GM12878 (cell line): Measurements from ENCODE around the gene MYOZ2. TPM values are rescaled to one million over a fixed set of nuclear protein-coding genes. Genes with fewer than 3 reads are reported as not detected.

Experiments used
- ATAC-seq: fragments of 200-7000 bp; cut with Tn5 transposase; 3 replicates; pipeline ENCODE4 v1.9.1; 2020; ENCODE audit warnings: mild to moderate bottlenecking, moderate library complexity
- BruUV-seq: library from RNA; stranded (reverse); fragments of 400-500 nt; replicated peaks from 2 replicates; lab custom pipeline; 2021; lab: Mats Ljungman, UMichigan
- CTCF ChIA-PET: fragments of 300-600 bp; sonication (Branson Sonifier 250); formaldehyde crosslinking; extraction: SDS; loops from one replicate; lab custom pipeline; 2021; ENCODE audit warnings: inconsistent platforms; lab: Yijun Ruan, JAX
- POLR2A ChIA-PET: fragments of 350-600 bp; formaldehyde crosslinking; extraction: SDS; loops from one replicate; lab custom pipeline; 2021; ENCODE audit warnings: inconsistent platforms; lab: Charles Lee
- RAD21 ChIA-PET: fragments of 300-600 bp; sonication (Branson Sonifier 250); formaldehyde crosslinking; loops from one replicate; lab custom pipeline; 2023; ENCODE audit warnings: antibody characterized with exemption; ENCODE audit not compliant: unreplicated experiment; lab: Charles Lee
- SMC1A ChIA-PET: fragments of 300-600 bp; sonication (Branson Sonifier 250); formaldehyde crosslinking; loops from one replicate; lab custom pipeline; 2023; ENCODE audit not compliant: unreplicated experiment, uncharacterized antibody; lab: Charles Lee
- DNase-seq: peaks from one replicate; pipeline ENCODE4 v3.0.0-alpha.2; 2011; ENCODE audit warnings: low read depth, low spot score
- FAIRE-seq: peaks from 3 replicates; lab custom pipeline; 2011; peaks lifted over from hg19 to GRCh38; lab: Jason Lieb, UNC
- H2AFZ ChIP-seq: 2 replicates; pipeline ENCODE4 v1.6.0; 2011; ENCODE audit warnings: low read depth, low read length, control low read depth; ENCODE audit not compliant: control insufficient read depth
- H3K27ac ChIP-seq: 2 replicates; pipeline ENCODE4 v1.5.1; 2011; ENCODE audit warnings: control low read depth; ENCODE audit not compliant: control insufficient read depth, insufficient read depth
- H3K27me3 ChIP-seq, 2 experiments: replicated peaks in 1 of 2; 2 replicates each; pipeline versions ENCODE4 v1.6.0 to v1.6.1; 2011; ENCODE audit warnings: low read length in 1 of 2; ENCODE audit not compliant: control insufficient read depth in 2 of 2, insufficient read depth in 2 of 2
- H3K36me3 ChIP-seq, 2 experiments: 2 replicates each; pipeline ENCODE4 v1.5.1; 2011; ENCODE audit warnings: low read length in 1 of 2; ENCODE audit not compliant: control insufficient read depth in 2 of 2, insufficient read depth in 2 of 2
- H3K4me1 ChIP-seq: 2 replicates; pipeline ENCODE4 v1.6.1; 2011; ENCODE audit warnings: mild to moderate bottlenecking, low read length, moderate library complexity, mixed read lengths; ENCODE audit not compliant: control insufficient read depth, insufficient read depth
- H3K4me2 ChIP-seq: 2 replicates; pipeline ENCODE4 v1.6.0; 2011; ENCODE audit warnings: control low read depth; ENCODE audit not compliant: control insufficient read depth, insufficient read depth
- H3K4me3 ChIP-seq: fragments of 200-600 bp; sonication (generic); 2 replicates; pipeline ENCODE4 v1.5.1; 2016
- H3K79me2 ChIP-seq: 2 replicates; pipeline ENCODE4 v1.6.0; 2011; ENCODE audit warnings: low read length; ENCODE audit not compliant: control insufficient read depth, insufficient read depth
- H3K9ac ChIP-seq: 2 replicates; pipeline ENCODE4 v1.8.0; 2011; ENCODE audit warnings: low read length, control low read depth, mixed read lengths; ENCODE audit not compliant: control insufficient read depth, insufficient read depth
- H3K9me3 ChIP-seq: replicated peaks from 3 replicates; pipeline ENCODE4 v1.5.1; 2011; ENCODE audit warnings: mild to moderate bottlenecking, low read length; ENCODE audit not compliant: control insufficient read depth, insufficient read depth
- H4K20me1 ChIP-seq: 2 replicates; pipeline ENCODE4 v1.6.0; 2011; ENCODE audit not compliant: control insufficient read depth, insufficient read depth
- BCLAF1 ChIP-seq: fragments of 450-650 bp; IDR thresholded peaks from 2 replicates; pipeline ENCODE4 v1.6.1; 2017; ENCODE audit warnings: antibody characterized with exemption, mild to moderate bottlenecking, moderate library complexity
- HDAC2 ChIP-seq: fragments of 200-600 bp; sonication (generic); IDR thresholded peaks from 2 replicates; pipeline ENCODE4 v1.6.1; 2017
- HDGF ChIP-seq: fragments of 450-650 bp; IDR thresholded peaks from 2 replicates; pipeline ENCODE4 v1.6.1; 2016; ENCODE audit warnings: antibody characterized with exemption
- HSF1 ChIP-seq: fragments of 150-350 bp; IDR thresholded peaks from 2 replicates; pipeline ENCODE4 v1.6.1; 2014; ENCODE audit warnings: mild to moderate bottlenecking, low read depth, low read length
- IRF3 ChIP-seq: fragments of 450-650 bp; IDR thresholded peaks from 2 replicates; pipeline ENCODE4 v1.6.1; 2014; ENCODE audit warnings: mild to moderate bottlenecking
- LARP7 ChIP-seq: fragments of 450-650 bp; IDR thresholded peaks from 2 replicates; pipeline ENCODE4 v1.6.1; 2017; ENCODE audit warnings: mild to moderate bottlenecking
- POLR2A ChIP-seq: IDR thresholded peaks from 2 replicates; pipeline ENCODE4 v1.6.1; 2011; ENCODE audit warnings: low read depth, mild to moderate bottlenecking, low read length
- PRDM15 ChIP-seq: fragments of 450-650 bp; formaldehyde crosslinking; IDR thresholded peaks from 2 replicates; pipeline ENCODE4 v1.4.0; 2020; ENCODE audit warnings: mild to moderate bottlenecking, moderate library complexity
- RAD51 ChIP-seq: fragments of 450-650 bp; IDR thresholded peaks from 2 replicates; pipeline ENCODE4 v1.6.1; 2016; ENCODE audit warnings: moderate library complexity, mild to moderate bottlenecking, inconsistent platforms
- RCOR1 ChIP-seq: conservative IDR thresholded peaks from 2 replicates; pipeline ENCODE4 v1.6.1; 2012; ENCODE audit warnings: low read depth, low read length, improper control_type of control experiment
- STAT1 ChIP-seq: fragments of 450-650 bp; conservative IDR thresholded peaks from 2 replicates; pipeline ENCODE4 v1.6.1; 2014; ENCODE audit warnings: antibody characterized with exemption, mild to moderate bottlenecking
- ZNF207 ChIP-seq: fragments of 450-650 bp; IDR thresholded peaks from 2 replicates; pipeline ENCODE4 v1.6.1; 2014; ENCODE audit warnings: antibody characterized with exemption, mild to moderate bottlenecking, borderline replicate concordance
- ZNF384 ChIP-seq: IDR thresholded peaks from 2 replicates; pipeline ENCODE4 v1.6.1; 2012; ENCODE audit warnings: low read depth, mild to moderate bottlenecking, low read length, improper control_type of control experiment, borderline replicate concordance
- in situ Hi-C: fragments of 300-500 bp; cut with MboI; formaldehyde crosslinking; loops from 9 replicates; pipeline ENCODE4 v1.14.3; 2018; ENCODE audit warnings: mixed read lengths
- intact Hi-C: fragments of 100-400 bp; cut with micrococcal nuclease; formaldehyde crosslinking; loops from one replicate; pipeline ENCODE4 v1.14.2; 2022; ENCODE audit not compliant: unreplicated experiment
- polyA plus RNA-seq, 11 experiments: library from polyadenylated mRNA; depleted of rRNA in 4 of 11; unstranded in 6 of 11; stranded (reverse) in 5 of 11; fragments of >200 nt; fragmentation: Nextera tagmentation in 4 of 11; fragmentation: Illumina TruSeq in 1 of 11; extraction: Ambion mirVana in 4 of 11; extraction: Trizol in 1 of 11; gene quantifications; 1 replicate in 1 of 11; 2 replicates in 10 of 11; pipeline versions ENCODE4 v1.2.1 to v1.2.3, GENCODE V29; 2011 to 2016; ENCODE audit warnings: inconsistent platforms in 2 of 11, missing spikeins in 2 of 11, low read depth in 1 of 11
- total RNA-seq, 4 experiments: library from RNA; depleted of rRNA in 3 of 4; stranded (reverse); fragments of >200 nt in 3 of 4; fragmentation: Illumina TruSeq in 1 of 4; extraction: Trizol in 1 of 4; gene quantifications; 2 replicates each; pipeline versions ENCODE4 v1.2.1 to v1.2.3, GENCODE V29; 2013 to 2021

Gene MYOZ2
- total and polyA plus RNA-seq, 10 of the 15 experiments (the other 5 are each of a cell fraction or from before 2014, with no cell fraction given) = not detected

GRCh38 chr4:119124352-119124751, 11.3 kb upstream of the MYOZ2 start (continued):
- TF ChIP-seq BCLAF1 (no peak), PRDM15 (CRISPR knock-in tag) (no peak), RAD51 (no peak), HDGF (no peak)

- no peaks in the 10 kb centered on the region for H3K79me2 ChIP-seq
- no peak for DNase-seq
- in situ Hi-C loops = no loop called here
- BruUV-seq = no TSS peak
- intact Hi-C loops = no loop called here
- no peak overlapping the region for H3K27ac ChIP-seq
- no peaks in the 10 kb centered on the region for H4K20me1 ChIP-seq
- ChIA-PET SMC1A (no interaction called here), POLR2A (no interaction called here), CTCF (no interaction called here), RAD21 (no interaction called here)
- H3K4me1 ChIP-seq = no peaks in the 10 kb centered on the region
- no peak for FAIRE-seq
- no peak overlapping the region for H3K4me3 ChIP-seq
- no peak overlapping the region for H2AFZ ChIP-seq
- H3K9me3 ChIP-seq = no peaks in the 10 kb centered on the region
- no peak for ATAC-seq
- H3K27me3 ChIP-seq = no peaks in the 10 kb centered on the region
- H3K4me2 ChIP-seq = no peak overlapping the region
- no peak overlapping the region for H3K9ac ChIP-seq
- no peaks in the 10 kb centered on the region for H3K36me3 ChIP-seq
- TF ChIP-seq IRF3 (no peak), HSF1 (no peak), STAT1 (no peak), ZNF207 (no peak), ZNF384 (no peak), RCOR1 (no peak), POLR2A (no peak), HDAC2 (no peak), LARP7 (no peak)
Observed at GRCh38 chr4:119125931-119126330, 9.7 kb upstream of the MYOZ2 start.
